Breast epithelium (tissue), 4 donors: Measurements from ENCODE around the gene DGKB. TPM values are rescaled to one million over a fixed set of nuclear protein-coding genes. Genes with fewer than 3 reads are reported as not detected.
"Not testable (repeated sequence)": the region's sequence is repeated elsewhere in the genome, so short reads cannot be mapped to it uniquely, and the experiment has no call there.

Experiments used
- DNase-seq, 2 donors: peaks; one replicate each; pipeline ENCODE4 v3.0.0-alpha.2; 2019; ENCODE audit warnings: low spot score in 2 of 2
- H3K27ac ChIP-seq, 2 donors: fragments of 200-600 bp; sonication (generic) in 1 of 2; one replicate each; pipeline ENCODE4 v1.5.1; 2016 to 2019; ENCODE audit warnings: mild to moderate bottlenecking in 1 of 2
- H3K27me3 ChIP-seq, 2 donors: fragments of 200-600 bp; sonication (generic) in 1 of 2; one replicate each; pipeline versions ENCODE4 v1.5.1 to v1.6.0; 2017 to 2019; ENCODE audit warnings: control low read depth in 1 of 2, mild to moderate bottlenecking in 1 of 2
- H3K36me3 ChIP-seq: fragments of 200-600 bp; one replicate; pipeline ENCODE4 v1.5.1; 2019
- H3K4me1 ChIP-seq, 2 donors: fragments of 200-600 bp; sonication (generic); one replicate each; pipeline ENCODE4 v1.5.1; 2016 to 2019; ENCODE audit warnings: control low read depth in 1 of 2
- H3K4me3 ChIP-seq, 3 donors: fragments of 200-600 bp; sonication (generic); 1 replicate in 2 of 3; 2 replicates in 1 of 3; pipeline ENCODE4 v1.5.1; 2016 to 2019; ENCODE audit warnings: mild to moderate bottlenecking in 3 of 3, moderate library complexity in 2 of 3
- H3K9me3 ChIP-seq, 2 donors: fragments of 200-600 bp; sonication (generic) in 1 of 2; one replicate each; pipeline ENCODE4 v1.5.1; 2016 to 2019; ENCODE audit warnings: control low read depth in 1 of 2
- CTCF ChIP-seq, 3 donors: fragments of 450-650 bp; IDR thresholded peaks; one replicate each; pipeline ENCODE4 v1.5.1; 2016 to 2017; ENCODE audit warnings: antibody characterized with exemption in 3 of 3, mild to moderate bottlenecking in 3 of 3, moderate library complexity in 3 of 3
- POLR2A ChIP-seq: fragments of 450-650 bp; IDR thresholded peaks from one replicate; pipeline ENCODE4 v1.6.1; 2016; ENCODE audit warnings: antibody characterized with exemption, mild to moderate bottlenecking, moderate library complexity
- POLR2AphosphoS5 ChIP-seq, 3 donors: sonication (generic); formaldehyde crosslinking; IDR thresholded peaks; one replicate each; pipeline ENCODE4 v1.6.1; 2017; ENCODE audit warnings: antibody characterized with exemption in 3 of 3
- intact Hi-C: fragments of 100-400 bp; cut with DNase I; formaldehyde crosslinking; loops from one replicate; pipeline ENCODE4 v1.15.1; 2023; ENCODE audit warnings: low total_unique reads
- total RNA-seq, 3 donors: library from RNA; depleted of rRNA; stranded (reverse); fragments of >200 nt; gene quantifications; one replicate each; pipeline ENCODE4 v1.1.0, GENCODE V29; 2016

The DGKB gene
- total RNA-seq, 3 donors from 2014 or later = 0.16 to 0.44 (median 0.33) TPM

GRCh38 chr7:14287398-14287797 is 615.2 kb downstream of the DGKB start:
- Histone ChIP-seq H3K4me3 (no peak overlapping the region), H3K27ac (no peak overlapping the region), H3K27me3 (no peaks in the 10 kb centered on the region), H3K9me3 (no peaks in the 10 kb centered on the region), H3K4me1 (no peaks in the 10 kb centered on the region), H3K36me3 (no peaks in the 10 kb centered on the region)
- TF ChIP-seq CTCF (IDR thresholded peaks at IDR 0.05) = no peak
- TF ChIP-seq POLR2AphosphoS5 (IDR thresholded peaks at IDR 0.05) = no peak
- no peak for TF ChIP-seq POLR2A
- DNase-seq = no peak
- intact Hi-C loops = no loop called here

GRCh38 chr7:14286036-14286435 is 616.5 kb downstream of the DGKB start:
- no peaks in the 10 kb centered on the region for H3K4me1 ChIP-seq
- intact Hi-C loops = no loop called here
- no peak for DNase-seq
- TF ChIP-seq CTCF (IDR thresholded peaks at IDR 0.05) (no peak), POLR2A (no peak), POLR2AphosphoS5 (IDR thresholded peaks at IDR 0.05) (no peak)
- no peak overlapping the region for H3K27ac ChIP-seq
- no peaks in the 10 kb centered on the region for H3K9me3 ChIP-seq
- no peaks in the 10 kb centered on the region for H3K27me3 ChIP-seq
- H3K4me3 ChIP-seq = no peak overlapping the region
- no peaks in the 10 kb centered on the region for H3K36me3 ChIP-seq

- H3K4me3 ChIP-seq, H3K27me3 ChIP-seq, DNase-seq, intact Hi-C loops, H3K27ac ChIP-seq, H3K4me1 ChIP-seq, H3K9me3 ChIP-seq, H3K36me3 ChIP-seq: not testable (repeated sequence)
Observed at GRCh38 chr7:14279065-14279871, 623.3 kb downstream of the DGKB start.

- no peaks in the 10 kb centered on the region for H3K9me3 ChIP-seq
- no peak for DNase-seq
- intact Hi-C loops = no loop called here
- no peaks in the 10 kb centered on the region for H3K36me3 ChIP-seq
- no peak overlapping the region for H3K27ac ChIP-seq
- TF ChIP-seq CTCF (IDR thresholded peaks at IDR 0.05) (no peak), POLR2A (no peak), POLR2AphosphoS5 (IDR thresholded peaks at IDR 0.05) (no peak)
- H3K4me3 ChIP-seq = no peak overlapping the region
- no peaks in the 10 kb centered on the region for H3K27me3 ChIP-seq
- no peaks in the 10 kb centered on the region for H3K4me1 ChIP-seq
Observed at GRCh38 chr7:14275356-14275755, 627.2 kb downstream of the DGKB start.

GRCh38 chr7:14271441-14271840 is 631.1 kb downstream of the DGKB start:
- no peaks in the 10 kb centered on the region for H3K9me3 ChIP-seq
- TF ChIP-seq POLR2AphosphoS5 (IDR thresholded peaks at IDR 0.05) = no peak
- TF ChIP-seq POLR2A = no peak
- no peak for TF ChIP-seq CTCF (IDR thresholded peaks at IDR 0.05)
- no peaks in the 10 kb centered on the region for H3K27me3 ChIP-seq
- H3K4me3 ChIP-seq = no peak overlapping the region
- H3K36me3 ChIP-seq = no peaks in the 10 kb centered on the region
- H3K27ac ChIP-seq = no peak overlapping the region
- no peaks in the 10 kb centered on the region for H3K4me1 ChIP-seq
- intact Hi-C loops = no loop called here
- DNase-seq = no peak
